OCI-LY3 (cell line): ENCODE measurements around the gene TEPSIN.

ENCODE experiments used
- H2AFZ ChIP-seq: fragments of 200-600, 300-600 bp; shearing (Covaris generic); 2 replicates; pipeline ENCODE4 v1.6.0; 2014; ENCODE audit warnings: antibody characterized with exemption, low read depth, low read length
- H3K27ac ChIP-seq: fragments of 200-600, 300-600 bp; sonication (generic); 2 replicates; pipeline ENCODE4 v1.5.1; 2014; ENCODE audit warnings: mild to moderate bottlenecking, low read length, moderate library complexity, mixed read lengths
- H3K27me3 ChIP-seq: fragments of 200-600, 300-600 bp; sonication (generic); 2 replicates; pipeline ENCODE4 v1.6.1; 2014; ENCODE audit warnings: low read depth, low read length, mixed read lengths
- H3K36me3 ChIP-seq: fragments of 200-600, 300-600 bp; sonication (generic); replicated peaks from 2 replicates; pipeline ENCODE3; 2014; ENCODE audit warnings: low read depth, low read length, mixed read lengths
- H3K4me1 ChIP-seq: fragments of 300-600, 200-600 bp; sonication (generic); 2 replicates; pipeline ENCODE4 v1.6.1; 2014; ENCODE audit warnings: low read length, mixed read lengths
- H3K4me2 ChIP-seq: fragments of 200-600, 300-600 bp; sonication (generic); 2 replicates; pipeline ENCODE4 v1.6.1; 2014; ENCODE audit warnings: low read length, mixed read lengths
- H3K4me3 ChIP-seq: fragments of 300-600, 200-600 bp; sonication (generic); 2 replicates; pipeline ENCODE4 v1.5.1; 2014; ENCODE audit warnings: antibody characterized with exemption, mild to moderate bottlenecking, low read length, moderate library complexity
- H3K79me2 ChIP-seq: fragments of 300-600, 200-600 bp; shearing (Covaris generic); 2 replicates; pipeline ENCODE4 v1.6.1; 2014; ENCODE audit warnings: mild to moderate bottlenecking, low read length, mixed read lengths
- H3K9ac ChIP-seq: fragments of 300-600, 200-600 bp; shearing (Covaris generic); 2 replicates; pipeline ENCODE4 v1.6.0; 2014; ENCODE audit warnings: mild to moderate bottlenecking, low read length, moderate library complexity
- H3K9me3 ChIP-seq: fragments of 200-600, 300-600 bp; shearing (Covaris generic); 2 replicates; pipeline ENCODE4 v1.6.1; 2014; ENCODE audit warnings: low read length, mixed read lengths; ENCODE audit not compliant: insufficient read depth
- H4K20me1 ChIP-seq: fragments of 200-600, 300-600 bp; sonication (generic); 2 replicates; pipeline ENCODE4 v1.6.1; 2016; ENCODE audit warnings: low read length, mixed read lengths; ENCODE audit not compliant: insufficient read depth
- EZH2phosphoT487 ChIP-seq: fragments of 200-600 bp; shearing (Covaris generic); IDR thresholded peaks from 2 replicates; pipeline ENCODE4 v1.6.1; 2018; ENCODE audit warnings: antibody characterized with exemption, mixed run types, low read depth
- TF ChIP-seq, protein P1 (sequence below): fragments of 200-600, 300-600 bp; sonication (generic); IDR thresholded peaks from 2 replicates; pipeline ENCODE4 v1.5.1; 2014; ENCODE audit warnings: antibody characterized with exemption, low read length, low read depth

TEPSIN gene

DNA sequence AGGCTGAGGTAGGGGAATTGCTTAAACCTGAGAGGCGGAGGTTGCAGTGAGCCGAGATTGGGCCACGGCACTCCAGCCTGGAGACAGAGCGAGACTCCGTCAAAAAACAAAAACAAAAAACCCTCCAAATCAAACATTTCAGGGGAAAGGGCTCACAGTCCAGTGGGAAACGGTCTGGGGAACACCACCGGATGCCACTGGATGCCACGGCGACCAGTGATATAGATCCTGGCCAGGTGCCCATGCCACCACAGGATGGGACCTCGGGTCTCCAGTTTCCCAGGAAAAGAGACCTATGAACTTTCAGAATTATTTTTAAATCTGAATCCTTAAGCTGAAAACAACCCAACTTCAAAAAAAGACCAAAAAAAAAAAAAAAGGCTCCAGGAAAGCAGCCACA is 28.4 kb downstream of the TEPSIN start:
- no peaks in the 10 kb centered on the region for H3K27me3 ChIP-seq
- no peak overlapping the region for H3K4me3 ChIP-seq
- H2AFZ ChIP-seq = no peak overlapping the region
- TF ChIP-seq, protein P1, sequence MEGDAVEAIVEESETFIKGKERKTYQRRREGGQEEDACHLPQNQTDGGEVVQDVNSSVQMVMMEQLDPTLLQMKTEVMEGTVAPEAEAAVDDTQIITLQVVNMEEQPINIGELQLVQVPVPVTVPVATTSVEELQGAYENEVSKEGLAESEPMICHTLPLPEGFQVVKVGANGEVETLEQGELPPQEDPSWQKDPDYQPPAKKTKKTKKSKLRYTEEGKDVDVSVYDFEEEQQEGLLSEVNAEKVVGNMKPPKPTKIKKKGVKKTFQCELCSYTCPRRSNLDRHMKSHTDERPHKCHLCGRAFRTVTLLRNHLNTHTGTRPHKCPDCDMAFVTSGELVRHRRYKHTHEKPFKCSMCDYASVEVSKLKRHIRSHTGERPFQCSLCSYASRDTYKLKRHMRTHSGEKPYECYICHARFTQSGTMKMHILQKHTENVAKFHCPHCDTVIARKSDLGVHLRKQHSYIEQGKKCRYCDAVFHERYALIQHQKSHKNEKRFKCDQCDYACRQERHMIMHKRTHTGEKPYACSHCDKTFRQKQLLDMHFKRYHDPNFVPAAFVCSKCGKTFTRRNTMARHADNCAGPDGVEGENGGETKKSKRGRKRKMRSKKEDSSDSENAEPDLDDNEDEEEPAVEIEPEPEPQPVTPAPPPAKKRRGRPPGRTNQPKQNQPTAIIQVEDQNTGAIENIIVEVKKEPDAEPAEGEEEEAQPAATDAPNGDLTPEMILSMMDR = no peak
- TF ChIP-seq EZH2phosphoT487 = no peak
- H3K4me1 ChIP-seq = no peaks in the 10 kb centered on the region; the same call in 1 of the 2 replicates
- no peak overlapping the region for H3K4me2 ChIP-seq
- H3K27ac ChIP-seq = no peak overlapping the region
- H3K79me2 ChIP-seq = no peaks in the 10 kb centered on the region
- H3K36me3 ChIP-seq = no peaks in the 10 kb centered on the region
- no peaks in the 10 kb centered on the region for H3K9me3 ChIP-seq
- H4K20me1 ChIP-seq = no peaks in the 10 kb centered on the region
- no peak overlapping the region for H3K9ac ChIP-seq

DNA sequence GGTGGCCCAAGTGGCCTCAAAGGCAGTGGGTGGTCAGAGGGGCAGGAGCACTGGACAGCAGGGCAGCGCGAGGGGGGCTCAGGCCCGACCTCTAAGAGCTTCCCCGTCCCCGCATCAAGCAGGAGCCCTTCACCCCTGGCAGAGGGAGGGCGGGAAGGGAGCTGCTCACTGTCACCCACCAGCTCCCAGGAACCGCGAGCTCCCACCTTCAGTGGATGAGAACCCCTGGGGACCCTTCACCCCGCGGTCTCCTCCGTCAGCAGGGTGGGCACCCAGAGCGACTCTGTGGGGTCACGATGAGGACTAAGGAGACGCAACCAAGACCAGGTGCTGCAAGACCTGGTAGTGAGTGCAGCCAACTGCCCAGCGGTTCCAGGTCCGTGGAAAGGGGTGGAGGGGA is 29.7 kb downstream of the TEPSIN start:
- no peak overlapping the region for H3K4me3 ChIP-seq
- no peaks in the 10 kb centered on the region; the same call in 1 of the 2 replicates for H3K4me1 ChIP-seq
- no peak overlapping the region for H3K4me2 ChIP-seq
- H3K9ac ChIP-seq = no peak overlapping the region
- no peaks in the 10 kb centered on the region for H3K27me3 ChIP-seq
- TF ChIP-seq, protein P1 = no peak
- no peak for TF ChIP-seq EZH2phosphoT487
- no peaks in the 10 kb centered on the region for H3K9me3 ChIP-seq
- no peaks in the 10 kb centered on the region for H4K20me1 ChIP-seq
- H3K27ac ChIP-seq = no peak overlapping the region
- H3K79me2 ChIP-seq = no peaks in the 10 kb centered on the region
- H3K36me3 ChIP-seq = no peaks in the 10 kb centered on the region
- H2AFZ ChIP-seq = no peak overlapping the region

DNA sequence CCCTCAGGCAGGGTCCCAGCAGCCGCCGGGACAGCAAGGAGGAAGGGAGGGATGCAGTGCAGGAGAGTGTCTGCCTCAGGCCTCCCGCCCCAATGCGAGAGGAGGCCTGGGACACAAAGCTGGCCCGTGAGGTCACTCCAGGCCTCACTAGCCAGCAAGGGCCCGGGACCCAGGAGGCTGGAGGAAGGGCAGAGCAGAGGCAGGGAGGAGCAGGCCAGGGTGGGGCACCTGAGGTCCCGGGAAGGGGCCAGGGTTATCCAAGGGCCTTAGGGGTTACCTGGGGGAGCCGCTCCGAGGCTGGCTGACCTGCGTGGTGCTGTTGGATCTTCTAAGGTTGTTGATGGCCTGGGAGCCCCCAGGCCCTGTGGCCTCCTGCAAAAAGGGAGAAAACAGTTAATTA is 30.2 kb downstream of the TEPSIN start:
- H2AFZ ChIP-seq = no peak overlapping the region
- H3K4me2 ChIP-seq = no peak overlapping the region
- H3K36me3 ChIP-seq = no peaks in the 10 kb centered on the region

DNA sequence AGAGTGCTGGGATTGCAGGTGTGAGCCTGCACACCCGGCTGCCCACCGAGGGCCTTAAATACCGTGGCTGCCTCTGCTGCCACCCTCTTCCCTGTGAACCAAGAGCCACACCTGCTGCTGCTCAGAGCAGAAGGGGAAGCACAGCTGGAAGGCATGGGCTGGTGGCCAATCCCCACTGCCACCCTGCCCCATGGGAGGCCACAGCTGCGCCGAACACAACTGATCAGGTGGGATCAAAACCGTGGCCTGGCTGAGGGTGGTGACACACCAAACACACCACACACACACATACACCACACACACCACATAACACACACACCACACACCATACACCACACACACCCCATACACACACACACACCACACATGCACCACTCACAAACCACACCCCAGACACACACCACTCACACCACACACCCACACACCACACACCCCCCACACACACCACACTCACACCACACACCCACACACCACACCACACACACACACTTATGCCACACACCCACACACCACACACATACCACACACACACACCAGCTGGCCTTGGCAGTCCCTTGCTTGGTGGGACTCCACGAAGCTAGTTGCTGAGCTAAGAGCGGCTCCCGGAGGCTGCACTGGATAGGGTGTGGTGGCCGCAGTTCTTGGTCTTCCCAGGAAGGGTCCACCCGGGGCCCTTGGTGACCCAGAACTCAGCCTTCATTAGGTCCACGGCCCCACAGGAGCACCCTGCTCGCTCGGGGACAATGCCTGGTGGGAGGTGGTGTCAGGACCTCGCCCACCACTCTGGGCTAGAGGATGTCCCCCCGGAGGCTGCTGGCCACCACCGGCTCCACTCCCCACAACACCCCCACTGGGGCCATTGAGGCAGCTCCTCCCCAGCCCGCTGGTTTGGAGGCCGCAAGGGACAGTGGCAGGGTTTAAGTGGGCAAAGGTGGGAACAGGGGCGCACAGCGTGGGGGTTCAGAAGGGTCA is 31.0 kb downstream of the TEPSIN start:
- Histone ChIP-seq H2AFZ (no peak overlapping the region), H3K9me3 (no peaks in the 10 kb centered on the region), H3K27me3 (no peaks in the 10 kb centered on the region), H3K27ac (no peak overlapping the region), H3K4me1 (no peaks in the 10 kb centered on the region; the same call in 1 of the 2 replicates), H3K4me2 (no peak overlapping the region), H3K36me3 (no peaks in the 10 kb centered on the region), H3K4me3 (no peak overlapping the region), H3K9ac (no peak overlapping the region), H4K20me1 (no peaks in the 10 kb centered on the region), H3K79me2 (no peaks in the 10 kb centered on the region)
- TF ChIP-seq, protein P1 = no peak
- no peak for TF ChIP-seq EZH2phosphoT487

More for the DNA sequence above, 30.2 kb downstream of the TEPSIN start:
- Histone ChIP-seq H3K9me3 (no peaks in the 10 kb centered on the region), H3K4me3 (no peak overlapping the region), H4K20me1 (no peaks in the 10 kb centered on the region), H3K79me2 (no peaks in the 10 kb centered on the region), H3K9ac (no peak overlapping the region), H3K27me3 (no peaks in the 10 kb centered on the region), H3K27ac (no peak overlapping the region), H3K4me1 (no peaks in the 10 kb centered on the region; the same call in 1 of the 2 replicates)
- no peak for TF ChIP-seq EZH2phosphoT487
- TF ChIP-seq, protein P1 = no peak
